NCI-H2029 (cell line): ENCODE measurements around the gene TYR.
"Not testable (repeated sequence)": the region's sequence is repeated elsewhere in the genome, so short reads cannot be mapped to it uniquely, and the experiment has no call there.

Source experiments
- DNase-seq: peaks from one replicate; lab custom pipeline; 2025; lab: John Stamatoyannopoulos, UW

TYR gene

GRCh38 chr11:89177691-89178231, at the start of gene TYR:
TSS of gene TYR (plus strand) at chr11:89177875. CDS start at chr11:89177954, 79 bp downstream.
- DNase-seq = no peak

DNA sequence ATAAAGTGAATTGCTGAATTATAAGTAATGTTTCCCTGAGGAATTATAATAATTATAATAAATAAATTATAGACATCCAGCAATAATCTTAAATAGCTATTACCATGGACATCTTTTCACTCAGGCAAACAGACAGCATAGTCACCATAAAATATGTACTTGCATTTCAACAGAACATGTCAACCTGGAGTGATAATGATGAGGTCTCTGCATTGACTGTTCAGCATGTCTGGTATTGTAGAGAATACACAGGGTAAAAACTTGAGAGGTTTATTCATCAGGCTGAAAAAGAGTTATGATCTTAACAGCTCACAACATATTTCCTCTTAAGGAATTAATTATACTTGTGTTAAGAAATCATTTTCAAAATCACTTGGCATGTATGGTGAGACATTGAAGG, 41.1 kb upstream of the TYR start:
- no peak for DNase-seq

DNA sequence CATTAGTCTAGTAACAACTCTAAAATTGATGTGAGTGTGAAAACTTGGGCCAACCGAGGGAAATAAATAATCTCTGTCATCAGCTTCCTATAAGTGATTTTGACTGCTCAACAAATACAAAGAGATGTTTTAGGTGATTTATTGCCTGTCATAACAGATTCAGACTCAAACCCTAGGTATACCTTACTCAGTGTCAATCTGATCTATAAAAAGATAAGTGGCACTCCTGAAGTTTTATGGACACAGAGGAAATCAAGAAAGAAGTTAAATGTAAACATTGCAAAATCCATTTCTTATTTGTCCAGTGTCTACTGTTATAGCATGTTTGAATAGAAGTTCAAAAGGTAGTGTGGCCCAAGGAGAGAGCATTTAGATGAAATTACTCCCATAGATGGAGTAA, 30.4 kb upstream of the TYR start:
- DNase-seq = no peak

- DNase-seq = no peak
Observed at GRCh38 chr11:89159974-89160373, 17.7 kb upstream of the TYR start.

GRCh38 chr11:89161949-89162348, 15.7 kb upstream of the TYR start:
- DNase-seq = no peak

- no peak for DNase-seq
Observed at GRCh38 chr11:89163686-89164085, 14.0 kb upstream of the TYR start.

DNA sequence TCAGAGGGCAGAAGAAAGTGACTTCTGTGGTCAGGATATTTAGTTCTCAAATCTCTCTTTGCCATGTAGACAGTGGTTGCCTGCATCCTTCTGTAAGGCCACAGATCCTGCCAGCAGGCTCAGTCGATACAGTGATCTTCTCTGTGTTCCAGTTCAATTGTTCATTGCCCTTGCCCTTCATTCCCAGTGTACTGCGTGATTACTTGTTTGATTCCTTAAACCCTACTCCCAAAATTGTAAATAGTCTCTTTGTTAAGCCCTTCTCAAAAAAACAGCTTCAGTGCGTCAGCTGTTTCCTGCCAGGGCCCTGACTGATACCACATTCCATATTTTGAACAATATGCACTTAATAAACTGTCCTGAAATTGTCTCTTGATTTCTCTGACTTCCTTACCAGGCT, 9.3 kb upstream of the TYR start:
- DNase-seq = no peak

- DNase-seq = no peak
Observed at GRCh38 chr11:89175796-89176195, 1.9 kb upstream of the TYR start.

- DNase-seq = no peak
Observed at GRCh38 chr11:89176938-89177337, 737 bp upstream of the TYR start.

GRCh38 chr11:89181111-89181510, 3.4 kb downstream of the TYR start:
- no peak for DNase-seq

DNA sequence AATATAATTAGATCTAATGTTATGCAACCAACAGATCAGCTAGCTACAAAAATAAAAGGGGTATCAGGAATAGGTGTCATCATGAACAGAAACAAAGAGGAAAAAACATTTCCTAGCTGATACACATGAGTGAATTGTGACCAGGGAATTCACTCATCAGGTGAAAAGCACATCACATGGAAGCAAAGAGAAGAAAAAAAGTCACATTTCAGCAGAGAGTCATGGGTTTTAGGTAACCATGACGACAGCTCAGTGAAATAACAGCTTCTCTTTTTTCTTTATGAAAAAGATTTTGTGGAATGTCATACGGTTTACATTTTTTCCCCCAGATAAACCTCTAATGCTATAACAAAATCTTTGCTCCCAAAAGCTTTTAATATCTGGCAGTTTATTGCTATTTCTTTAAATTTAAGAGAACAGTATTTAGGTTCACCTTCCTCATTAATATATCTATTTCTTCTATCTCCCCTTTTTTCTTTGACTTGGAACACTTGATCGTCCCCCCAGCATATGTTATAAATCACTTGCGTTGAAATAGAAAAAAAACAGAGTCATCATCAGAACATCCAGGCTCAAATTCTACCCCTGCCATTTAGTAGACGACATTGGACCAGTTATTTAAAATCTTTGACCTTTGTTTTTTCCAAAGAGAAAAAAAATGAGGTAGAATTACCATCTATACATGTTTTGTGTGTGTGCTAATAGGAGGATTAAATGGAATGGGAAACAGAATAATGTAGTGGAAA, 5.3 kb downstream of the TYR start:
- DNase-seq = no peak

DNA sequence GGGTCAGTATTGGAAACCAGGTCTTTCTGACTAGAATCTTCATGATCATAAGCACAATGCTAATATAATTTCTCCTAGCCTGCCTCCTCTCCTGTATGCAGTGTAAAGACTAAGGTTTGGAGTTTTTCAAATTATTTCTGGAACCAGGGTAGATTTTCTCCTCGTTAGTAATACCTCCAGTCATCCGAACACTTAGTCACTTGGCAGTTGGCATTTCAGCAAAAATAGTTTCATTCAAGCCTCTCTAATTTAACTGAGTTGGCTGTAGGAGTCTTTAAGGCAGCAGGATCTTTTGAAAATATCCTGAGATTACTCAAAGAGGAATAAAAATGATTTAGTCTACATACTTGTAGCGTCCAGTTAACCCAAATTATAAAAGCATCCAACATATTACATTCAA, 6.3 kb downstream of the TYR start:
- no peak for DNase-seq

DNA sequence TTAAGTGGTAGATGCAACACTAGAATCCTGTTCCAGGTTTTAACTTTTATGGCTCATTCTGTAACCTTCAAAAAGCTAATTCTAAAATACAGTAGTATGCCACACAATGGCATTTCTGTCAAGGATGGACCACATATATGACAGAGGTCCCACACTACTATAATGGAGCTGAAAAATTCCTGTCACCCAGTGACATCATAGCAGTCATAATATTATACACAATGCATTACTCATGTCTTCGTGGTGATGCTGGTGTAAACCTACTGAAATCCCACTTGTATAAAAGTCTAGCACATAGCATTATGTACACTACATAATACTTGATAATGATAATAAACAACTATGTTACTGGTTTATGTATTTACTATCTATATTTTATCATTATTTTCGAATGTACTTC, 12.1 kb downstream of the TYR start:
- DNase-seq = no peak

DNA sequence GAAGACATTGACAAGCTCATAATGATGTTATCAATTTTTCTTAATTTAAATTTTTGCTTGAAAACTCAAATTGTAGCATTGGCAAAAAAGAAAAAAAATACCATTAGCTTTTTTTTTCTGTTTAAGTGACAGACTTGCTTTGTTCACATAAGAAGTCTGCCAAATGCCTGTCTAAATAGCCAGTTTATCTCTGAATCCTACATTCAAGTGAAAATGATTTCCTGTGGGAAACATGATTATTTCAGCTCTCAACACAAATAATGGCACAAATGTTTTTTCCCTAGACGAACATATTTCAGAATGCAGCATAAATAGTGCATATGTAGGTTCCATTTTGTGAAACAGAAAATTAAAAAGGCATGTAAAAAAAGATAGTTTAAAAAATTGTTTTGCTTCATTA, 23.5 kb downstream of the TYR start:
- DNase-seq = no peak

GRCh38 chr11:89203814-89204213, 26.1 kb downstream of the TYR start:
- no peak for DNase-seq

DNA sequence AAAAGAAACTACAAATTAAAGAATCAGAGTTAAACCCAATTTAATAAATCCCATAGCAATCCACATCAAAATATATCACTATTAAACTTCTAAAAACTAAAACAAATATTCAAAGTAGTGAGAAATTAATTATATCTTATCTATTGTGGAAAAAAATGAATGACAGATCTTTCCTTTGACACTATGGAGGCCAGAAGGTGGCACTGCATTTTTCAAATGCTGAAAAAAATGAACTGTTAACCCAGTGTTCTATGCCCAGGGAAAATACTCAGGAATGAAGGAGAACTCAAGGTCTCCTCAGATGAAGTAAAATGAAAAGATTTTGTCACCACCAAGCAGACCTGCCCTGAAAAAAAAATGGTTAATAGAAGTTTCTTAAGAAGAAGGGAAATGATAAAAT, 27.7 kb downstream of the TYR start:
- DNase-seq = no peak

DNA sequence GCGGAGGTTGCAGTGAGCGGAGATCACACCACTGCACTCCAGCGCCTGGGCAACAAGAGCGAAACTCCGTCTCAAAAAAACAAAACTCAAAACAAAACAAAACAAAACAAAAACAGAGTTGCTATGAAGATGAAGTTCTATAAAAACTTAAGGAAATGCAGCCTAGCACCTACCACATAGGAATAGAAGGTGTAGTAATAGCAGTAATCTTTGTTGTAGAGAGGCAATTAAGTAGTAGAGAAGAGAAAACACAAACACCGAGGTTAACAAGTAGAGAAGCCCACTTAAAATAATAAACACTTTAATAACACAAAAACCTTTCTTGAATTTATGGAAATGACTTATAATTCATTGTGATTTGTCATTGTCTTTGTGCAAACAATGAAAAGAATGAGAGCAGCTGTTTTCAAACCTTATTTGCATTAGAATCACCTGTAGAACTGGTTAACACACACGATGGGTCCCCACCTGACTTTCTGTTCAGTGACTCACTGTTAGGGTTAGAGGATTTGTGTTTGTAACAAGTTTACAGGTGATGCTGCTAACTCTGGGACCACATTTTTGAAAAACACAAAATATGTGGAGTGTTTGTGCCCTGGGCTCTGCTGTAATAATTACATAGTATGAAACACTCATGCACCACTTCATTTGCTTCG, 43.1 kb downstream of the TYR start:
- no peak for DNase-seq

- DNase-seq = no peak
Observed at GRCh38 chr11:89235083-89235482, 57.4 kb downstream of the TYR start.

DNA sequence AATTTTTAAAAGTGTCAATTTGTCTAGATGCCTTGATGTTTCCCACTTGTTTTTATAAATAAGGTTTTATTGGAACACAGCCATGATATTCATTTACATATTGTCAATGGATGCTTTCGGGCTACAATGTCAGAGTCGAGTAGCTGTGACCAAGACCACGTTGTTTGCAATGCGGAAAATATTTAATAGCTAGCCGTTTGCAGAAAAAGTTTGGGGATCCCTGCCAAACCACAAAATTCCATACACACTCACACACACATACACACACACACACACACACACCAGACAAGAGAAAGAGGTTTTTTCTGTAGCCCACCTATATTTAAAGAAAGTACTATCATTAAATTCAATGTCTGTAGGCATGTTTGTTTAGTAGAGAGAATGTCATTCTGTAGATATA, 58.3 kb downstream of the TYR start:
- DNase-seq = no peak

DNA sequence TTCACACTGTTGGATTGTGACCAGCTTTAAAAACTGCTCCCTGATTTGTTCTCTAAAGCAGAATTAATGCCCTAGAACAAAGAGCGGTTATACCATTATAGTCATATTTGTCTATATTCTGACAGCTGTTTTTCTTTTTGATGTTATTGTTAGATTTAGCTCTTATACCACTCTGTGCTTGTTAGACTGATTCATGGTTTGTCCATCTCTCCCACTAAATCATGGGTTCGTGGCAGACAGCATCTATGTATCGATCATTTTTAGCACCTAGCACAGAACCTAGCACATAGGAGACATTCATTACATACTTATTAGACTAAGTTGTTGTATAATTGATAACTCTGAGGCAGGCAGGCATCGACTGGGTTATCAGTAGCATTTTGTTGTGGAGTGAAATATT, 69.3 kb downstream of the TYR start:
- DNase-seq = not testable (repeated sequence)

DNA sequence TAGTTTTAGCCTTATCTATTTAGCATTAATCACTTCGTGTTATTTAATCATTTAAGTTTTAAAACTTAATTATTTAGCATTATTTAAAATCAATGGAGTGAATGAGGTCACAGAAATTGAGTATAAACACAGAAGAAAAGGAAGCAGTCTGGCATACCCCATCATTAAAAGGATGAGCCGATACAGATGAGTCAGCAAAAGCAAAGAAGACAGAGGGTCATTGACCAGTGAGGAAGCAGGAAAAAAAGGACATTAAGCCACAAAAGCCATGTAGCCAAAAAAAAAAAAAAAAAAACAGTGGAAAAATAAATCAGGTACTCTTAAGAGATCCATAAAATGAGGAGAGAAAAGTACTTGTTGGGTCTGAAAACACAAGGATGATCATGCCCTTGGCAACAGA, 71.5 kb downstream of the TYR start:
- DNase-seq = no peak

DNA sequence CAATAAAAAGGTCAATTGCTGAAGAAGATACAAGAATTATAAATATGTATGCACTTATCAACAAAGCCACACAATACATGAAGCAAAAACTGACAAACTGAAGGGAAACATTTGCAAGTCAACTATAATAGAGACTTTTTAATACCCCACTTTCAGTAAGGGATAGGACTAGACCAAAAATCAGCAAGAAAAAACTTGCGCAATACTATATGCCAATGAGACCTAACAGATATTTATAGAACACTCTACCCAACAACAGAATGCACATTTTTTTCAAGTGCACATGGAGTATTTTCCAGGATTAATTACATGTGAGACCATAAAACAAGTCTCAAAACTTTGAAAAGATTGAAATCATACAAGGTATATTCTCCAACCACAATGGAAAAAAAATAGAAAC, 83.8 kb downstream of the TYR start:
- not testable (repeated sequence) for DNase-seq

- no peak for DNase-seq
Observed at GRCh38 chr11:89267660-89268302, 90.1 kb downstream of the TYR start.
